ENCODE measurements around the gene MSRB1.

- TF ChIP-seq CTCF (conservative IDR thresholded peaks at IDR 0.05; ENCODE audit: low read depth, low read length) (no peak), EZH2 (IDR thresholded peaks at IDR 0.05; ENCODE audit: low read length, unreplicated experiment) (no peak), EZH2phosphoT487 (IDR thresholded peaks at IDR 0.05; ENCODE audit: borderline replicate concordance, low read length) (no peak)
Measured at GRCh38 chr16:1944612-1945199, 1.7 kb upstream of the MSRB1 start.

Measured in PC-3 (cell line).